Hematopoietic multipotent progenitor cell treated with erythropoietin and hydrocortisone succinate and interleukin-3 and kit ligand, for 15 days (in vitro differentiated cells): ENCODE results near the gene CAPN5.
A peak's percentile ranks its signal among the peaks of the same experiment; 100 is the strongest.

Source experiments
- DNase-seq: peaks from one replicate; pipeline ENCODE4 v3.0.0-alpha.2; 2015; ENCODE audit warnings: low spot score

The CAPN5 gene

DNA sequence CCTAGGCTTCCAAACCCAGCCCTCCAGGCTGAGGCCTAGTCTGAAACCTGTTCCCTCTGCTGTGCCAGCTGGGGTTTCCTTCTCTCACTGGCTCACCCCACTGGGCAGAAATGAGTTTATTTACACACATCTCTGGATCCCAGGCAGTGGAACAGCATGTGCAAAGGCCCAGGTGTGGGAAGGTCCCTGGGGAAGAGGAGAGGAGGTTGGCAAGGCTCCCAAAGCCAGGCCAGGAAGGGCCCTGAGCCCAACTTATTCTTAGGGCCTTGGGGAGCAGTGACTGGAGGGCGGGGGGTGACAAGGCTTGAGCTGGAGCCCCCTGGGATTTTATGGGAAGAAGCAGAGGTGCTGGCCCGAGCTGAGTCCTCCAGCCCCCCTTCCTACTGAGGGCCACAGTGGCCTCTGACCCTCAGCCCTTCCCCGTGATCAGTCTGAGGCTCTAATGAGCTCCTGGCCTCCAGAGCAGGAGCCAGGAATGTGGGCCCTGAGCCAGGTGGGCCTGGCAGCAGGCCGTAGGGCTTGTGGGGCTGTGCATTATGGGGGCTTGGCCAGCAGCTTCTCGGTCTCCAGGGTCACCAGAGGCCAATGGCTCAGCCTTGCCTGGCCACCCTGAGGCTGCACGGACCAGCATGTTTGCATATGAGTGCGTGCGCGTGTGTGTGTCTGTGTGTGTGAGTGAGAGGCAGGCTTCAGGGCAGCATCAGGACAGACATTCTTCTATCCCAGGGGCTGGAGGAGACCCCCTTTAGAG lies 64.2 kb downstream of the CAPN5 start:
- no peak for DNase-seq

DNA sequence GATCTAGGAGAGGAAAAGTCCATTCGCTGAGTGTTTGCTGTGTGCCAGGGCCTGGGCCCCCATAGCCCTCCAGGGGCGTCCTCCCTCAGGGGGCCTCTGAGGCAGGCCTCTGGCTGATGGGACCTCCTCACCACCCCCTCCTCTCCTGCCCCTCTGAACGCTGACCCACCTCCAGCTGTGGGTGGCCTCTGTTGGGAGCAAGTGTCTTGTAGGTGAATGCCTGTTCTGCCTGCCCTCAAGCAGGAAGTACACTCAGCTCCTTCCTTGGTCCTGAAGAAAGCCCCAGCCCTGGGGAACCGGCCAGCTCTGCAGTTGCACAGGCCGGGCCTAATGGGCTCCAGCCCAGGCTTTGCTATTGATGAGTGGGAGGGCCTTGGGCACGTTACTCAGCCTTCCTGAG lies 64.8 kb downstream of the CAPN5 start:
- DNase-seq, result no peak

DNA sequence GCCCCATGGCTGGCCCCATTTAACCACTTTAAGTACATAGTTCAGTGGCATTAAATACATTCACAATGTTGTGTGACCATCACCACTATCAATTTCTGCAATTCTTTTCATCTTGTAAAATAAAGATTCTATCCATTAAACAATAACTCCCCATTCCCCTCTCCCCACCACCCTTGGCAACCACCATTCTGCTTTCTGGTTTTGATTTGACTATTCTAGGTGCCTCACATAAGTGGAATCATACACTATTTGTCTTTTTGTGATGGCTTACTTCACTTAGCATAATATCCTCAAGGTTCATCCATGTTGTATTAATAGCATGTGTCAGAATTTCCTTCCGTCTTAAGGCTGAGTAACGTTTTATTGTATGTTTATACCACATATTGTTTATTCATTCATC lies 68.3 kb downstream of the CAPN5 start:
- no peak for DNase-seq

DNA sequence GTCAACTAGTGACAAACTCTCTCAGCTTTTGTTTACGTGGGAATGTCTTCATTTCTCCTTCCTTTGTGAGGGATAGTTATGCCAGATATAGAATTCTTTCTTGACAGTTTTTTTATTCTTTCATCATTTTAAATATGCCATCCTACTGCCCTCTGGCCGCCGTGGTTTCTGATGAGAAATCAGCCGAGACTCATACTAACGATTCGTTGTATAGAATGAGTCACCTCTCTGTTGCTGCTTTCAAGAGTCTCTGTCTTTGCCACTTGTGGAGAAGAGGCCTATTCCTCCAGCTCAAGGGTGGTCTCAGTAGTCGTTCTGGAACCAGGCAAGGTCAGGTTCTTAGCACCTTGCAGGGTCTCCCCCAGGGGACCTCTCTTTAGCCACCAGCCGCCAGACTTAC lies 69.3 kb downstream of the CAPN5 start:
- DNase-seq, result no peak

DNA sequence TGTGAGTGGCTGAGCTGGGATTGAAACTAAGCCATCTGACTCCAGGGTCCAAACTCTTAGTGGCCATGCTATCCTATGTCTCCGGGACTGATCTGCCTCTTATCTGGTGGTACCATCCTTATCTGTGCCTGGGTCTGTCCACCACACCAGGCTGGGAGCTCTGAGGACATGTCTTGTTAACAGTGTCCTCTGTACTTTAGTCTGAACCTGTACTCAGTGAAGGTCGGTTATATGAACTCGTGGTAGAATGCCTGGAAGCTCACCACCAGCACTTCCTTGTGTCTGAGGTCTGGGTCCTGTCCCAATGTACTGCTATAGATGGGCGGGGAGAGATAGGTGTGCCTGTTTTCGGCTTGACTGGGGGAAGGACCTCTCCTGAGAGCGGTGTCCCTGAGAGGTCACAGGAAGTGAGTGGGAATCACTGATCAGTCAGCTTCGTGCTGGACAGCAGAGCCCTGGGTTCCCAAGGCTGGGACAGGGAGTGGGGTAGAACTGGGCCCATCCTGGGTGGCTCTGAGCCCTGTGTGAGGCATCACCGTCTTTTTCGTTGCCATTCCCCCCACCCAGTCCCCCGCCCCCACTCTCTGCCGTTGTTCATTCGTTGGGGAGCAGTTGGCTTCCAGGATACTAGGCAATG lies 70.1 kb downstream of the CAPN5 start:
- no peak for DNase-seq

DNA sequence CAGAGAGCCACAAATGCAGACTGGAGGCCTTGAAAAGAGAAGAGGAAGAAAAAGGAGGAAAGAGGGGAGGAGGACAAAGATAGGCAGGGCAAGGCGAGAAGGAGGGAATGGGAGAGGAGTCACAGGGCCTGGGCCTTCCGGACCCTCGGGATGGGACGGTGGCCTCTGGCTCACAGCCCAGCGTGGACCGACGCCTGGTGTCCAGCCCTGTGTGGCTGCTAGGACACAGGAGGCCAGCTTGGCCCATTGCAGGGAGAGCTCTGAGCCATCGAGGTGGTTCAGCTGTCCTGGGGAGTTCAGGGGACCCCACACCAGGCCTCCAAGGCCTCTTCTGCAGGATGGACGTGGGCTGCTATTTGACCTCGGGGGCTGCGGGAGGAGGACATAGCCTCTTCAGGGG lies 70.7 kb downstream of the CAPN5 start:
- no peak for DNase-seq

DNA sequence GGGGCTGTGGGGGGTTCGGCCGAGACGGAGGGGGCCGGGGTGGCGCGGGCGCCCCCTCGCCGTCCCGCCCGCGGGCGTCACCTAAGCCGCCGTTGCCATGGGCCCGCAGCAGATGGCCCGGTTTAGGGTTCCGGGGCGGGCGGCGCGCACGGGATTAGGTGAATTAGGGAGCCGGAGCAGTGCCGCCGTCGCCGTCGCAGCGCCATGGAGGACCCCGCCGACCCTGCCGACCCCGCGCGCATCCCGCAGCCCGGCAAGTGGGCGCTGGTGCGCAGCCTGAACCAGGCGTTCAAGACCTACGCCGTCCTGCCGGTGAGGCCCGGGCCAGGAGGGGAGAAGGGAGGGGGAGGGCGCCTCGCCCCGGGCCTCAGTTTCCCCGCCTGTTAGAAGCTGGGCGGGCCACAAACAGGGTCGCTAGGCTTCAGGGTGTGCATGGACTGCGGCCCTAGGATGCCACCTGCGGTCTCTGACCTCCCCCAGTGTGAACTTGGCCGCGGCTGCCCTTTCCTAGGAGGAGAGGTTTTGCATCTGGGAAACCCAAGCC lies 71.4 kb downstream of the CAPN5 start:
- no peak for DNase-seq

DNA sequence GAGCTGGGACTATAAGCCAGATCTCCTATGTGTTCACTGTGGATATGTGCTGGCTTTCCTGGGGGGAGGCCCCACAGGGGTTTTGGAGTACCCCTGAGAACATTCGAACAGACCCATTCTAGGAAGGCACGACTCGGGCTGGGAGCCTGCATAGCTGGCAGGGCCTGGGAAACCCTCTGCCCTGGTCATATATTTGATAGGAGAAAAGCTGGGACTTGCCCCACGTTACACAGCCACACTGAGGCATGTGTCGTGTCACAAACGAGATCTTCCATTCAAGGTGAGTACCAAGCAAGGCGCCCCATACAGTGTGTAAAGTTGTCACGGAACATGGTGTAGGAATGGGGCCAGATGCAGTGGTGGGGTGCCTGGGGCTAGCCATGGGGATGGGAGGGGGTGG lies 72.4 kb downstream of the CAPN5 start:
- DNase-seq, result no peak

DNA sequence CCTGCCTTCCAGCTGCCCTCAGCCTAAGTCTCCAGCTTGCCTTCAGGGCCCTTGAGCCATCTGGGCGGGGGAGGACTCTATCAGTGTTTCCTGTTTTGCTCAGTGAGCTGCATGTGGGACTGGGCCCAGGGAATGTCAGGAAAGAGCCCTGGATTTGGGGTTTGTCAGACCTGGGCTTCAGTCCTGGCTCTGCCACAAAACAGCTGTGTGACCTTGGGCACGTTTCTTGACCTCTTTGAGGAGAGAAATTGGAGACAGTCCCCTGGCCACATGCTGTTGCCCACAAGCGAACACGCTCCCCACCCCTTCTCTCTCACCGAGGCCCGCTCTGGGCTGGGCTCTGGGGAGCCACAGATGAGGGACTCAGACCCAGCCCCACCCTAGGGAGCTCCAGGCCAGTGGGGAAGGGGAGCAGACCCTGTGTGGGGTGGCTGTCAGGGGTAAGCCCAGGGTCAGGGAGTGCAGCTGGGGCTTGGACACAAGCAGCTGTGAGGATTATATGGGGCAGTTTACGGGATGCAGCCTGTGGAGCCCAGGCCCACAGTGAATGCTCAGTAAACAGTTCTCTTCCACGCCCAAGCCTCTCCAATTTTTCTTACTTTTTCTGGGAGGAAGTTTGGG lies 73.6 kb downstream of the CAPN5 start:
- DNase-seq, result no peak

DNA sequence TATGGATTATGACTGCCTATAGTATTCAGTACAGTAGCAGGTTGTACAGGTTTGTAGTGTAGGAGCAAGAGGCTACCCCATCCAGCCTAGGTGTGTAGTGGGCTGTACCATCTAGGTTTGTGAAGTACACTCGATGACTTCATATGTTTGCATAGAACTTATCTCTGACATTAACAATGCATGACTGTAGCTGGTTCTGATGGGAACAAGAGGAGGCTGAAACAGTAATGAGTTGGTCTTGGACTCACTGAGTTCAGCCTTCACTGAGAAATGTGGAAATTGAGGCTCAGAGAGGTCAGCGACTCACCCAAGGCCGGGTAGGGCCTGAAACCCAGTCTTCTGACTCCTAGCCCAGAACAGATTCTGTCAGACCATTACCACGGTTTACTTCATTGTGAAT lies 74.3 kb downstream of the CAPN5 start:
- no peak for DNase-seq

DNA sequence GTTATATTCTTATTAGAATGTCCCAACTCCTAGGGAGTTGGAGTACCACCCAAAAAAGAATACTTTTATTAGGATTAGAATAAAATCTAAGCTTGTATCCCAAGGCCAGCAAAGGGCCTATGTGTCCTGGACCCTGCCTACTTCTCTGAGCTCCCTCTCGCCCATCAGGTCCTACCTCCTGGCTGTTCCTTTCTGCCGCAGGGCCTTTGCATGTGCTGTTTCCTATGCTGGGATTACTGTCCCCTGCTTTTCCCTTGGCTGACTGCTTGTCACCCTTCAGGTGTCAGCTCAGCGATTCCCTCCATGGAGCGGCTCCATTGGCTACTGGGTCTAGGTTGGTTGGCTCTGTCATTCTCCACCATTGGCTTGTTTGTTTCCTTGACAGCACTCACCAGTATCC lies 74.7 kb downstream of the CAPN5 start:
- DNase-seq, result no peak

DNA sequence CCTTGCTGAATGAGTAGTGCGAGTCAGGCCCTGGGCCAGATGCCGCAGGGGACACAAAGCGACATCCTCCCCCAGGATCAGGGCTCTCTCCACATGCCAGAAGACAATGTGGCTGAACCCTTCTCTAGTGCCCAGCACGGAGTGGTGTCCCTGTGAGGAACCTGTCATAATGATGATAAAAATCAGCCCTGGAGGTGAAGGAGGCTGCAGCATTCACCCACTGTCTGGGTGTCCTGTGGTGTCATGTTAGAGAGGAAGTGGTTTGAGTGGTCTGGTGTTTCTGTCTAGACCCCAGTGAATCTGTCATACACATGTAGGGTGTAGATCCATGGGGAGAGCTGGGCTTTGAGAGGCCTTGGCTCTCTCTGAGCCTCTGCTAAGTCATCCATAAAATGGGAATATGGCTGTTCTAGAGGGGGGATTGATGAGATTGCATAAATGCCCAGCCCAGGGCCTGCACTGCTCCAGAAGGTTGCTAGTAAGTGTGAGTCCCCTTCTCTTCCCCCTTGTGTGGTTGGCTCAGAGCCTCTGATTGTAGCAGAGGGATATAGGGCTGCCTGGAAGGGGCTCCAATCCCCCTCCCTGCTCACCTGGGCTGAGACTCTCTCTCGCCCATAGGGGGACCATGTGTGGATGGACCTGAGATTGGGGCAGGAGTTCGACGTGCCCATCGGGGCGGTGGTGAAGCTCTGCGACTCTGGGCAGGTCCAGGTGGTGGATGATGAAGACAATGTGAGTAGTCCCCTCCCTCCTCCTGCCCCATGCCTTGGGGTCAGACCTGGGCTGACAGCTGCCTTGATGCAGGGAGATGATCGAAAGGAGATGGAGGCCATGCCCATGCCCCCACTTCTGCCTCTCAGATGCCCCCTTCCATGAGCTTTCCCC lies 75.6 kb downstream of the CAPN5 start:
- no peak for DNase-seq

DNA sequence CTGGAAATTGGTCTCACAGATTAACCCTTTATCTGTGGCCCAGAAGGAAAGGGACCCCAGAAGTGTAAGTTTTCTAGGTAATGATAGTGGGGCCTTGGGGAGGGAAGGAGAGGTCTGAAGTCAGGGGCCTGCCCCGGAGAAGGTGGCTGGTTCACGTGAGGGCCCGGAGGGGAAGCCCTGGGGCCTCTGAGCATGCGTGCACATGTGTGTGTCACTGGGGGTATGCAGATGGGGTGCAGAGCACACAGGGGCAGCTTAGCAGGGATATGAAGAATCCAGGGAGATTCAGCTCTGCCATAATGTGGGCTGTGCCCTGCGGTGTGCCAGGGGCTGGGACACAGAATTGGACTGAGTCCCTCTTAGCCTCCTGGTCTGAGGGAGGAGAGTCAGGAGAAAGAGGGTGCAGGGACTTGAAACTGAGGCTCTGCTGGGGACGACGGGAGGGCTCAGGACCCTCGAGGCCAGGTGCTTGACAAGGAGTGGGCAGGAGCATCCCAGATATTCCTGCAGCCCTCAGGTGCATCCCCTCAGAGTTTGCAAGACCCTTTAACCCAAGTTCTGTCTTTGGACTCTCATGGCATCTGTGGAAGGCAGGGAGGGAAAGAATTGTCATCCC lies 76.7 kb downstream of the CAPN5 start:
- DNase-seq, result no peak

DNA sequence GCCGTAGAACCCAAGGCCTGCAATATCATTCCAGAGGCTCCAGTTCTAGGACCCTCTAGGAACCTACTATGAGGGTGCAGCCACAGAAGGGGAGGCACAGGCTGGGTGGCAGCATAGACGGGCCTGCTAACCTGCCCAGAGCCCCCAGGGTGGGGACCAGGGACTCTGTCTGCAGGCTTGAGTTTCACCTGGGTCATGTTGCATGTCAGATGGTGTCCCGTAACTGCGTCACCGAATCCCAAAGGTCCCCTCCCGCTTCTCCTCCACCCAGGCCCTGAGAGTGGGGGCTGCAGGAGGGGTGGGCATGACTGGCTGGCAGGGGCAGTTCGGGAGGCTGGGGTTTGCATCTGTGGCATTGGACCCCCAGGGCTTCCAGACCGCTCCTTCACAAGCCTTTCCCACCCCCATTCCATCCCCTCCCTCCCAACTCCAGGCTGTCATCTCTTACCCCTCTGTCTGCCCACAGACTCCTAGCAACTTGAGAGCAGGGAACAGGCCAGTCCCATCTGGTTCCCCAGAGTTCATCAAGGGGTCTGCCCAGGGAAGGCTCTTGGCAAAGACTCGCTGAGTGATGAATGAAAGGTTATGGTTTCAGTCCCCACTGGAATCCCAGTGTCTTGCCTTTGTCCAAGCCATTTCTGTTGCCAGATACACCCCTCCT lies 77.6 kb downstream of the CAPN5 start:
- no peak for DNase-seq

DNA sequence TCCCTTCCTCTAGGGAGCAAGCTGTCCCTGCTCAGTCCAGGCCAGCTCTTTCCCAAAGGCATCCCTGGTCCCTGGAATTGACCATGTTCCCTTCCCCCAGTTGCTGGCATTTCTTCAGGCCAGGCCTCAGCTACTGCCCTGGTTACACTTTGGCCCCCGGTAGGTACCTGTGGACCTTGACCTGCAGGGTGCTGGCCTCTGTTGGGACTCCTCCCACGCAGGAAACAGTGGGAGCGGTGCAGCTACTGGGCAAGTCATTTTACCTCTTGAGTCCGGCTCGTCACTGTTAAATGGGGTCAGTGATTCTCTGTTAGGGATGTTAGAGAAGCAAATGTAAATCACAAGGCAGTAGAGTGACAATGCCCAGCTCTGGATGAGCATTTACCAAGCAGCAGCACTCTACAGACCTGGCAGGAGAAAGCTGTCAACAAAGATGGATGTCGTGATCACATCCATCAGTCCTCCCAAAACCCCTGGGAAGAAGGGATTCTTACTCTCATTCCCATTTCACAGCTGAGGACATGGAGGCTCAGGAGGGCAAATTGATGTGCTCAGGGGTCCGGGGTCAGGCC lies 78.2 kb downstream of the CAPN5 start:
- DNase-seq, result no peak

DNA sequence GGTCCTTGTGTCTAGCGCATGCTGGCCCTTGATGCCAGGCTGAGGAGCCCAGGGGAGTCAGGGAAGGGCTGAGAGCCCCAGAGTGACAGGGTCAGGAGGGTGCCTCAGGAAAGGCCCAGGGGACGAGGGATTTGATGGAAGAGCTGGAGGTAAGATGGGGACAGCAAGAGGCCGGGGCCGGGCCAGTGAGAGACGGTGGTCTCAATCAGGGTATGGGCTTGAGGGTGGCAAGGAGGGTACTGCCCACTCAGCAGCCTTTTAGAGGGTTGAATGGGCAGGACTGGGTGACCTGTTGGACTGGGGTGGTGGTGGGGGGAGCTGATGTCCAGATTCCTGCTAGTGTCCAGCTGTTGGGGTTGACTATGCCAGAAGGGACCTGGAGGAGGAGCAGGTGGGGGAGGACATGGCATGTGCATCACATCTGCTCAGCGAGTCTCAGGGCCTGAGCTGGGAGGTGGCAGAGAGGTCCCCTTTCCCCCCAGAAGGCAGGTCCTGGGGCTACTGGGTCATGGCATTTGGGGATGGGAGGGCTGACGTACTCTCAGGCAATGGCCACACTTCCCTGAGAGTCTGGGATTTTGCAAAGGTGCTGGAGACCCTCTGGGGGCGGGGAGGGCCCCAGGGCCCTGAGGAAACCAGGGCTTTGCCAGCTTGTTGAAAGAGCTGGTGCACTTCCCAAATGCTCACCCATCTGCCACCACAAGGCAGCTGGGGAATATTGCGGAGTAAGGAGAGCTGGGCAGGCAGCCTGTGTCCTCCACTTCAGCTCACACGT lies 79.7 kb downstream of the CAPN5 start:
- no peak for DNase-seq

DNA sequence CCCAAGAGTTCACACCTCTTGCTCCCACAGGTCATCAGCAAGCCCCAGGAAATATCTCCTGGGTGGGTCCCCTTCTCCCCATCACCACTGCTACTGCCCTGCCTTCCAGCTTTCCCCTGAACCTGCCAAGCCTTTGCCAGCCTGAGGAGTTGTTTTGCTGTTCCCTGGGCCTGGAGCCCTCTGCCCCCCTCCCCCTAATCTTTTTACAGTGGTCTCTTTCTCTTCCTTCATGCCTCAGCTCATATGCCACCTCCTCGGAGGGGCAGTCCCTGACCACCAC lies 80.2 kb downstream of the CAPN5 start:
- no peak for DNase-seq

DNA sequence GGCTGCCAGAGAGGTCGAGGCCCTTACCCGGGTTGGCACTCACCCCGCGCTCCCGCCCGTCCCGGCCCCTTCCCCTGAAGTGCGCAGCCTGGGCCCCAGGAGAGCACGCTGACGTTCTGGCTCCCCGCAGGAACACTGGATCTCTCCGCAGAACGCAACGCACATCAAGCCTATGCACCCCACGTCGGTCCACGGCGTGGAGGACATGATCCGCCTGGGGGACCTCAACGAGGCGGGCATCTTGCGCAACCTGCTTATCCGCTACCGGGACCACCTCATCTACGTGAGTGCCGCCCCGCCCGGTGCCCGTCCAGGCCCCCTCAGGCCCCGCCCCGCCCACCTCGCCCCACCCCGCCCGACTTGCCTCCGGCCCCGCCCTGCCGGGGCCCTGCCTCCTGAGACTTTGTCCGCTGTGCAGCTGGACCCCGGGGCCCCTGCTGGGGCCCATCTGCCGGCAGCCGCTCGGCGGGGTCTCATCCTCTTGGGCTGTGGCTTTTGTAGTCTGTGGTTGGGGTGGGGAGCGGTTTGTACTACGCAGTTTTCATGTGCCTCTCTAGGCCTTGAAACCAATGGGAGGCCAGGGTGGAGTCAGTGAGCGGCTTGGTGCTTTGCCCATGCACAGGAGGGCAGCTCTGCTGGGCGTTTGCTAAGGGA lies 81.0 kb downstream of the CAPN5 start:
- DNase-seq, result peak; percentile 18

DNA sequence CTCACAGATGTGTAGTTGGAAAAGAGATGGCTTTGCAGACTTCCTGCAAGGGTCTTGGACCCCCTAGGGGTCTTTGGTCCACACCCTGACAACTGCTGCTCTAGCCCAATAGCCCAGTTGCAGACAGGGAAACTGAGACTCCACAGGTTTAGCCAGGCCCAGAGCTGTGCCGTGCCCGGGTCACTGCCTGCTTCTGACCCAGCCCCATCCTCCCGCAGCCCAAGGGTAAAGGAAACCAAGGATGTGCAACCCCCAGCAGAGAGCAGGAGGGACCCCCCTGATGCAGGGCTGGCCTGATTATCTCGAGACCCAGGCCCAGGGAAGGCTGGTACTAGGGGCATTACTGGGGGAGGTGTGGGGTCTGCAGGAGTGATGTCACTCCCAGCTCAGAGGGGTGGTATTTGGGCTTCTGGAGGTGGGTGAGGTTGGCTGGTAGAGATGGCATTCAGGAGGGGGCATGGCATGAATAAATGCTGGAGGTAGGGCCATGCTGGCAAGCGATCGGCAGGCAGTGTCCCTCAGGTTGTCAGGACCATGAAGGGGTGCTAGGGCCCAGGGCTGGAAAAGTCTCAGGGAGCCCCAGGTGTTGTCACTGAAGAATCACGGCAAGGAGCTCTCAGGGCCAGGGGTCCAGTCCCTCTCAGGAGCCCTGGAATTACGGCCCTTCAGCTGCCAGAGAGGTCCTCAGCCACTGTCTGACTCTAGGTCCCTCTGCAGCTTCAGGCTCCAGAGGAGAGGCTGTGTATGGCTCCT lies 82.4 kb downstream of the CAPN5 start:
- no peak for DNase-seq
